Duodenal mucosa (tissue), 2 donors: Measurements from ENCODE around the gene PLEKHA6.

Experiments
- H3K27ac ChIP-seq: one replicate; pipeline ENCODE4 v1.7.0; 2013; ENCODE audit warnings: low read depth, low read length
- H3K27me3 ChIP-seq, 2 donors: one replicate each; pipeline ENCODE4 v1.7.0; 2013; ENCODE audit warnings: low read length in 2 of 2, control low read depth in 1 of 2; ENCODE audit not compliant: insufficient read depth in 2 of 2, control insufficient read depth in 1 of 2
- H3K36me3 ChIP-seq, 2 donors: one replicate each; pipeline ENCODE4 v1.7.0; 2013; ENCODE audit warnings: low read length in 2 of 2, control low read depth in 1 of 2; ENCODE audit not compliant: insufficient read depth in 2 of 2, control insufficient read depth in 1 of 2
- H3K4me1 ChIP-seq, 2 donors: one replicate each; pipeline ENCODE4 v1.7.0; 2013; ENCODE audit warnings: low read length in 2 of 2, control low read depth in 1 of 2; ENCODE audit not compliant: insufficient read depth in 2 of 2, control insufficient read depth in 1 of 2
- H3K4me3 ChIP-seq, 2 donors: one replicate each; pipeline ENCODE4 v1.7.0; 2013; ENCODE audit warnings: low read length in 2 of 2, low read depth in 1 of 2
- H3K9ac ChIP-seq, 2 donors: one replicate each; pipeline ENCODE4 v1.7.0; 2013; ENCODE audit warnings: low read length in 2 of 2, low read depth in 1 of 2
- H3K9me3 ChIP-seq, 2 donors: one replicate each; pipeline ENCODE4 v1.7.0; 2013; ENCODE audit warnings: low read length in 2 of 2, control low read depth in 1 of 2; ENCODE audit not compliant: control insufficient read depth in 1 of 2

Gene PLEKHA6

DNA sequence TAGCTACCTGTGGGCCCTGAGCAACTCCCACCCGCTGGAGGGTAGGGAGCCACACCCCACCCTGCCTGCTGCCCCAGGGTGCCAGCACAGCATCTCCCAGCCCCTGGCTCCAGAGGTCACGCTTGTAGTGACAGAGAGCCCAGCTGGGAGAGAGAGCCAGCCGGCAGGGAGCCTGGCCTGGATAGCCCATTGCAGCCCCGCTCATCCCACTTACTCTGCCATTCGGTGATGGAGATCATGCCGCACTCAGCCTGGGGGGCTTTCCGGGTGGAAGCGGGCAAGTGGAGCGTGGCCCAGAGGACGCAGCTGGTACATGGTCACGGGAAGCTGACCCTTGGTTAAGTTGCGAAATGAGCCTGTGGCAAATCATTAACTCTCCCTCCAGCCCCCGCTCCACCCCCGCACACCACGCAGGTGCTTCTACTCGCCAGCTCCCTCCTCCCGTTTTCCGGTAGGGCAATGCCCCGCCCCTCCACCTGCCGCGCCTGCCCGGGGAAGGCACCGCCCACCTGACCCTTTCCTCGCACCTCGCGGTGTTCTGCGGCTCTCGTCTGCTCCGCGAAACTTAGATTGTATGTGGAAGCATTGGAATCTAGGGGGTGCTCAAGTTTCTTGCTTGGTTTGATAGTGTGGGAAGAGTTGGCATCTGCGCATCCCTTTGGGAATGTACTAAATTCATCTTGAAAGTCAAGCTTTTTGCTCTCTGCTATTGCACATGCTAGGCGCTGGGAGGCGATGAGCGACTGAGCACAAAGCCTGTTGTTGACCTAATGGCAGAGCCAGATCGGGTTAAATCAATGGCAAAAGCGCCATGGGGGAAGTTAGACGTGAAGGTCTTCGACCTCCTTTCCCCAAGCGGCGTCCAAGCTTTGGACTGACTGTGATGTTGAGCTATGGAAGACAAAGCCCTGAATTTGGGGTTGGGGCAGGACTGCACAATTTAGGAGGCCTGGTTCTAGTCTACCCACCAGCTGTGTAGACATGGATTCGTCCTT is 145.8 kb downstream of the PLEKHA6 start, which contains the start of gene GOLT1A:
Gene GOLT1A, minus strand, starts transcription at position 321 of the 995 bp plus-strand sequence. Its CDS starts 82 bp downstream, at position 239.
- H3K36me3 ChIP-seq = peaks cover 0 to under 1% of the 10 kb centered on the region in 2 donors
- peak within 1 kb of the TSS; percentile 59 to 65 for H3K9ac ChIP-seq
- H3K27me3 ChIP-seq = no peaks in the 10 kb centered on the region
- no peaks in the 10 kb centered on the region for H3K9me3 ChIP-seq
- H3K27ac ChIP-seq = peak within 1 kb of the TSS; percentile 11
- peaks cover 8 to 12% of the 10 kb centered on the region in 2 donors for H3K4me1 ChIP-seq
- H3K4me3 ChIP-seq = peak within 1 kb of the TSS; percentile 63 to 69

DNA sequence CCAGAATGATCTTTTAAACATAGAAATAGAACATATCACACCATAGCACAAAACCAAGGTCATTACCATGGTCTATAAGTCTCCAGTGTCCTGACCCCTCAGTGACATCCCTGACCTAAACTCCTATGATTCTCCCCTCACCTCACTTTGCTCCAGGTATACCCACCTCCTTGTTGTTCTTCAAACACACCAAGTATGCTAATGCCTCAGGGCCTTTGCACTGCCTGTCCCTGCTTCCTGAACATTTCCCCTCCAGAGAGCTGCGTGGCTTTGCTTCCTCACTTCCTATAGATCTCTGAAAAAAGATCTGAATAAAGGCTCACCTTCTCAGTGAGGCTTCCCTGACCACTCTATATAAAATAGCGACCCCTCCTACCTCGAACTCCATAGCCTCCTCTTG is 147.0 kb downstream of the PLEKHA6 start:
- Histone ChIP-seq H3K27ac (no peak overlapping the region), H3K4me3 (peak overlapping the region; percentile 63 to 69), H3K4me1 (peaks cover 8 to 12% of the 10 kb centered on the region in 2 donors), H3K36me3 (peaks cover 0 to 3% of the 10 kb centered on the region in 2 donors), H3K9ac (peak overlapping the region; percentile 59 to 65), H3K9me3 (no peaks in the 10 kb centered on the region), H3K27me3 (no peaks in the 10 kb centered on the region)

- H3K27ac ChIP-seq = no peak overlapping the region
- peaks cover 8 to 15% of the 10 kb centered on the region in 2 donors for H3K4me1 ChIP-seq
- H3K9me3 ChIP-seq = no peaks in the 10 kb centered on the region
- H3K27me3 ChIP-seq = no peaks in the 10 kb centered on the region
- H3K36me3 ChIP-seq = peaks cover 0 to 3% of the 10 kb centered on the region in 2 donors
- no peak overlapping the region for H3K9ac ChIP-seq
- no peak overlapping the region for H3K4me3 ChIP-seq
These were observed 148.7 kb downstream of the PLEKHA6 start for GRCh38 chr1:204211046-204211445.

GRCh38 chr1:204207136-204207616 is 152.6 kb downstream of the PLEKHA6 start:
- H3K9ac ChIP-seq = no peak overlapping the region
- peaks cover 0 to 8% of the 10 kb centered on the region in 2 donors for H3K4me1 ChIP-seq
- no peak overlapping the region for H3K4me3 ChIP-seq
- H3K27ac ChIP-seq = no peak overlapping the region
- H3K9me3 ChIP-seq = no peaks in the 10 kb centered on the region
- peaks cover 0 to 3% of the 10 kb centered on the region in 2 donors for H3K36me3 ChIP-seq
- H3K27me3 ChIP-seq = peaks cover 0 to 8% of the 10 kb centered on the region in 2 donors

DNA sequence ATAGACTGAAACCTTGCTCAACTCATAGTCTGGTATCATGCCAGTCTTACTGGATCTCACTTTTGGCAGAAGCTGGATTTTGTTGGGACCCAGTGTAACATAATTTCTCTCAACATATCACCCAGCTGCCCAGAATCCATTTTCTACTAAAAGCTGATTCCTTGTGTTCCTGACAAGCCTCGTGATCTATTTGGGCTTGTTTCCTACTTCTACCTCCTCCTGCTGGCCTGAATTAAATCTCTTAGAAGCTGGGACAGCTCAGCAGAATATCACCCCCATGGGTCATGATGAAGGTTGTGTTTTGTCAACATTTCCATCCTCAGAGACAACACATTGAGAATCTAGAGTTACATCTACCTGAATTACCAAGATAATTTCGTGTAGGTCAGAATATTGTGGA is 153.6 kb downstream of the PLEKHA6 start:
- H3K27me3 ChIP-seq = peaks cover 0 to 8% of the 10 kb centered on the region in 2 donors
- peaks cover 0 to 3% of the 10 kb centered on the region in 2 donors for H3K4me1 ChIP-seq
- peaks cover 0 to 3% of the 10 kb centered on the region in 2 donors for H3K36me3 ChIP-seq
- no peak overlapping the region for H3K4me3 ChIP-seq
- H3K9ac ChIP-seq = no peak overlapping the region
- no peak overlapping the region for H3K27ac ChIP-seq
- no peaks in the 10 kb centered on the region for H3K9me3 ChIP-seq

DNA sequence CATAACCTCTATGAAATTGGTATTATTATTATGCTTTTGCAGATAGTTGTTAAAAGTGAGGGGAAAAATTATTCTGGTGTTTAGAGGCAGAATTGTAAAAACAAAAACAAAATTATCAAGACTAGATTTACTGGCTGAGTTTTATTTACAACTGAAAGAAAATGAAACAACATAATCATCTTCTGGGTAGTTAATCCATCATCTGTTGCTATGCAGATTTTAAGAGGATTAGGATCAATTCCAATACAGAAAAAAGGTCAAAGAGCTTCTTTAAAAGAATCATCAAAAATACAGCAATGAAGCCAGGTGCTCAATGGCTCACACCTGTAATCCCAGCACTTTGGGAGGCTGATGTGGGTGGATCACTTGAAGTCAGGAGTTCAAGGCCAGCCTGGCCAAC is 154.2 kb downstream of the PLEKHA6 start:
- Histone ChIP-seq H3K4me1 (peaks cover 0 to 3% of the 10 kb centered on the region in 2 donors), H3K9ac (no peak overlapping the region), H3K9me3 (no peaks in the 10 kb centered on the region), H3K27ac (no peak overlapping the region), H3K4me3 (no peak overlapping the region), H3K27me3 (peaks cover 0 to 8% of the 10 kb centered on the region in 2 donors), H3K36me3 (peaks cover 0 to 3% of the 10 kb centered on the region in 2 donors)

DNA sequence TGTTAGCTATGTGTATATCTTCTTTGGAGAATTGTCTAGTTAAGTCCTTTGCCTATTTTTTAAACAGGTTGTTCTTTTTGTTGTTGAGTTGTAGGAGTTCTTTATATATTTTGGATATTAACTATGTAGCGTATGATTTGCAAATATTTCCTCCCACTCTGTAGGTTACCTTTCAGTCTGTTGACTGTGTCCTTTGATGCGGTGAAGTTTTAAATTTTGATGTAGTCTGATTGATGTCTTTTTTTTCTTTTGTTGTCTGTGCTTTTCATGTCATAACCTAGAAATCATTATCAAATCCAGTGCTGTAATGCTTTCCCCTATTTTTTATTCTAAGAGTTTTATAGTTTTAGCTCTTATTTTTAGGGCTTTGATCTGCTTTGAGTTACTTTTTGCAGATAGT is 154.8 kb downstream of the PLEKHA6 start:
- peaks cover 0 to 3% of the 10 kb centered on the region in 2 donors for H3K4me1 ChIP-seq
- no peaks in the 10 kb centered on the region for H3K9me3 ChIP-seq
- H3K27ac ChIP-seq = no peak overlapping the region

GRCh38 chr1:204203206-204203767 is 156.4 kb downstream of the PLEKHA6 start:
- Histone ChIP-seq H3K4me3 (no peak overlapping the region), H3K9ac (no peak overlapping the region), H3K4me1 (peaks cover 0 to 5% of the 10 kb centered on the region in 2 donors), H3K27ac (no peak overlapping the region), H3K9me3 (no peaks in the 10 kb centered on the region), H3K27me3 (peaks cover 0 to 8% of the 10 kb centered on the region in 2 donors), H3K36me3 (no peaks in the 10 kb centered on the region)

More for the DNA sequence above, 154.8 kb downstream of the PLEKHA6 start:
- peaks cover 0 to 3% of the 10 kb centered on the region in 2 donors for H3K36me3 ChIP-seq
- H3K27me3 ChIP-seq = peaks cover 0 to 8% of the 10 kb centered on the region in 2 donors
- no peak overlapping the region for H3K9ac ChIP-seq
- H3K4me3 ChIP-seq = no peak overlapping the region

DNA sequence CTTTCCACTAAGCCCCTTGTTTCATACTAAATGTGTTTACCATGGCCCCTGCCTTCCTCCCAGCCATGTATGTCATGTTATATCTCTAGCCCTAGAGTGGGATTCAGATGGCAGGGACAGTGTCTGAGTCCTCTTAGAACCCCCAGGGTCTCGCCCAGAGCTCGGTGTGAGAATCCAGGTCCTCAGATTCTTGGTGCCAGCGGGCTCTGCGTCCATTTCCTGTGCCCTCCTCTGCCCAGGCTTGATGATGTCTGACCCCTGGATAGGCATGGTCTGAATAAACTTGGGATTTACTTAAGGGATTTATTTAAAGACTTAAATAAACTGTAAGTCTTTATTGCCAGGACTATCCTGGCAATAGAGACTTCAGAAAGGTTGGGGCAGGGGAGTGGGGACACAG is 157.2 kb downstream of the PLEKHA6 start:
- Histone ChIP-seq H3K36me3 (no peaks in the 10 kb centered on the region), H3K27ac (no peak overlapping the region), H3K4me1 (peaks cover 0 to 7% of the 10 kb centered on the region in 2 donors), H3K4me3 (no peak overlapping the region), H3K9me3 (no peaks in the 10 kb centered on the region), H3K9ac (no peak overlapping the region), H3K27me3 (peaks cover 0 to 8% of the 10 kb centered on the region in 2 donors)
